ENCODE data around the gene SMO. TPM values are rescaled to one million over a fixed set of nuclear protein-coding genes. Genes with fewer than 3 reads are reported as not detected.

SMO gene
- total and polyA plus RNA-seq, 2 donors from 2014 or later = 13.2 to 20.8 TPM

DNA sequence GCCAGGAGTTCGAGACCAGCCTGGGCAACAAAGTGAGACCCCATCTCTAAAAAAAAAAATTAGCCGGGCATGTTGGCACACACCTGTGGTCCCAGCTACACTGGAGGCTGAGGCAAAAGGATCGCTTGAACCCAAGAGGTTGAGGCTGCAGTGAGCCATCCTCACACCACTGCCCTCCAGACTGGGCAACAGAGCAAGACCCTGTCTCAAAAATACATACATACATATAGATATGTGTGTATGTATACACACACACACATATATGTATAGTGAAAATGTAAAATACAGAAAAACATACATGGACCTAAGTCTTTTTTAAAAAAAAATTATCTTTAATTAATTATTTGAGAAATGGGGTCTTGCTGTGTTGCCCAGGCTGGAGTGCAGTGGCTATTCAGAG, 5.5 kb downstream of the SMO start:
- intact Hi-C loops (cut with DNase I) = no loop called here
- H3K27ac ChIP-seq (ENCODE audit: low read depth in 2 of 2, low read length in 2 of 2) = no peak overlapping the region
- FAIRE-seq (no peak), DNase-seq (no peak)
- no peak overlapping the region for H3K4me3 ChIP-seq (ENCODE audit: low read length in 3 of 3)
- H3K36me3 ChIP-seq (ENCODE audit: control insufficient read depth in 2 of 3, insufficient read depth in 3 of 3, low read length in 3 of 3) = no peaks in the 10 kb centered on the region
- peaks cover 0 to 9% (median 3%) of the 10 kb centered on the region in 3 donors for H3K4me1 ChIP-seq (ENCODE audit: control insufficient read depth in 2 of 3, insufficient read depth in 2 of 3, low read depth in 1 of 3, low read length in 3 of 3)
- H3K9me3 ChIP-seq (ENCODE audit: control insufficient read depth in 2 of 3, insufficient read depth in 1 of 3, low read length in 3 of 3) = no peaks in the 10 kb centered on the region
- no peaks in the 10 kb centered on the region for H3K27me3 ChIP-seq (ENCODE audit: control insufficient read depth, insufficient read depth, low read length)
- TF ChIP-seq, protein P1, sequence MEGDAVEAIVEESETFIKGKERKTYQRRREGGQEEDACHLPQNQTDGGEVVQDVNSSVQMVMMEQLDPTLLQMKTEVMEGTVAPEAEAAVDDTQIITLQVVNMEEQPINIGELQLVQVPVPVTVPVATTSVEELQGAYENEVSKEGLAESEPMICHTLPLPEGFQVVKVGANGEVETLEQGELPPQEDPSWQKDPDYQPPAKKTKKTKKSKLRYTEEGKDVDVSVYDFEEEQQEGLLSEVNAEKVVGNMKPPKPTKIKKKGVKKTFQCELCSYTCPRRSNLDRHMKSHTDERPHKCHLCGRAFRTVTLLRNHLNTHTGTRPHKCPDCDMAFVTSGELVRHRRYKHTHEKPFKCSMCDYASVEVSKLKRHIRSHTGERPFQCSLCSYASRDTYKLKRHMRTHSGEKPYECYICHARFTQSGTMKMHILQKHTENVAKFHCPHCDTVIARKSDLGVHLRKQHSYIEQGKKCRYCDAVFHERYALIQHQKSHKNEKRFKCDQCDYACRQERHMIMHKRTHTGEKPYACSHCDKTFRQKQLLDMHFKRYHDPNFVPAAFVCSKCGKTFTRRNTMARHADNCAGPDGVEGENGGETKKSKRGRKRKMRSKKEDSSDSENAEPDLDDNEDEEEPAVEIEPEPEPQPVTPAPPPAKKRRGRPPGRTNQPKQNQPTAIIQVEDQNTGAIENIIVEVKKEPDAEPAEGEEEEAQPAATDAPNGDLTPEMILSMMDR (IDR thresholded peaks at IDR 0.05; ENCODE audit: borderline replicate concordance, extremely low read depth, insufficient read depth) = no peak
- H3K9ac ChIP-seq (ENCODE audit: low read length in 3 of 3) = no peak overlapping the region

DNA sequence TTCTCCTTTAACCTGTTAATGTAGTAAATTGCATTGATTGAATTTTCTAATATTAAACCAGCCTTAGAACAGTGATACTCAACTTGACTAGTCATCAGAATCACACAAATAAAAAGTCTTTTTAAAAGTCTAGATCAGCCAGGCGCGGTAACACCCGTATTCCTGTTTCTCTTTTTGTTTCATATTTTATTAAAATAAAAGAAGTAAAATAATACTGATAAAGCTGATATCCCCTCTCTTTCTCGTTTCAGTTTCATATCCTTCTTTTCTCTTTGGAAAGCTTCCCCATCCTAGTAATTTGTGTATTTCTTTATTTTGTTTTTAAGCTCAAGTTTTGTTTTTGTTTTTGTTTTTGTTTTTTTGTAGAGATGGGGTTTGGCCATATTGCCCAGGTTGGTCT, 9.3 kb downstream of the SMO start:
- no peak for DNase-seq
- intact Hi-C loops (cut with DNase I) = no loop called here
- no peak for FAIRE-seq
- Histone ChIP-seq H3K27me3 (ENCODE audit: control insufficient read depth, insufficient read depth, low read length) (no peaks in the 10 kb centered on the region), H3K4me1 (ENCODE audit: control insufficient read depth in 2 of 3, insufficient read depth in 2 of 3, low read depth in 1 of 3, low read length in 3 of 3) (no peaks in the 10 kb centered on the region), H3K9ac (ENCODE audit: low read length in 3 of 3) (no peak overlapping the region), H3K4me3 (ENCODE audit: low read length in 3 of 3) (no peak overlapping the region), H3K36me3 (ENCODE audit: control insufficient read depth in 2 of 3, insufficient read depth in 3 of 3, low read length in 3 of 3) (no peaks in the 10 kb centered on the region), H3K9me3 (ENCODE audit: control insufficient read depth in 2 of 3, insufficient read depth in 1 of 3, low read length in 3 of 3) (no peaks in the 10 kb centered on the region), H3K27ac (ENCODE audit: low read depth in 2 of 2, low read length in 2 of 2) (no peak overlapping the region)
- TF ChIP-seq, protein P1 (IDR thresholded peaks at IDR 0.05; ENCODE audit: borderline replicate concordance, extremely low read depth, insufficient read depth) = no peak

DNA sequence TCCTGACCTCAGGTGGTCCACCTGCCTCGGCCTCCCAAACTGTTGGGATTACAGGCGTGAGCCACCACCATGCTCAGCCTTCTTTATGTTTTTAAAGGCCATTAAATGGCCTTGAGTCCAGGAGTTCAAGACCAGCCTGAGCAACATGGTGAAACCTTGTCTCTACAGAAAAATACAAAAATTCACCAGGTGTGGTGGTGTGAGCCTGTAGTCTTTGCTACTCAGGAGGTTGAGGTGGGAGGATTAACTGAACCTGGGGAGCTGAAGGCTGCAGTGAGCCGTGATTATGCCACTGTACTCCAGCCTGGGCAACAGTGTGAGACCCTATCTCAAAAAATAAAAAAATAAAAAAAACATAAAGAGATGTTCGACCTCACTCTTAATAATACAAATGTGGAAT, 11.0 kb downstream of the SMO start:
- DNase-seq (no peak), FAIRE-seq (no peak)
- intact Hi-C loops (cut with DNase I) = no loop called here
- H3K9me3 ChIP-seq (ENCODE audit: control insufficient read depth in 2 of 3, insufficient read depth in 1 of 3, low read length in 3 of 3) = no peaks in the 10 kb centered on the region
- H3K36me3 ChIP-seq (ENCODE audit: control insufficient read depth in 2 of 3, insufficient read depth in 3 of 3, low read length in 3 of 3) = no peaks in the 10 kb centered on the region
- TF ChIP-seq, protein P1 (IDR thresholded peaks at IDR 0.05; ENCODE audit: borderline replicate concordance, extremely low read depth, insufficient read depth) = no peak
- no peak overlapping the region for H3K9ac ChIP-seq (ENCODE audit: low read length in 3 of 3)
- no peaks in the 10 kb centered on the region for H3K4me1 ChIP-seq (ENCODE audit: control insufficient read depth in 2 of 3, insufficient read depth in 2 of 3, low read depth in 1 of 3, low read length in 3 of 3)
- no peak overlapping the region for H3K27ac ChIP-seq (ENCODE audit: low read depth in 2 of 2, low read length in 2 of 2)
- H3K4me3 ChIP-seq (ENCODE audit: low read length in 3 of 3) = no peak overlapping the region
- H3K27me3 ChIP-seq (ENCODE audit: control insufficient read depth, insufficient read depth, low read length) = no peaks in the 10 kb centered on the region

Measured in kidney (tissue), 14 donors.